Neural cell (in vitro differentiated cells): ENCODE data around the gene MED23. TPM values are rescaled to one million over a fixed set of nuclear protein-coding genes. Genes with fewer than 3 reads are reported as not detected.
"Not testable (repeated sequence)": the region's sequence is repeated elsewhere in the genome, so short reads cannot be mapped to it uniquely, and the experiment has no call there.

Source experiments
- H2AFZ ChIP-seq: fragments of 200-600, 300-800 bp; sonication (generic), shearing (Covaris generic); 2 replicates; pipeline ENCODE4 v1.6.0; 2014; ENCODE audit warnings: low read depth, mild to moderate bottlenecking, antibody characterized with exemption, low read length, moderate library complexity
- H3F3A ChIP-seq: fragments of 200-600 bp; shearing (Covaris generic); 2 replicates; pipeline ENCODE4 v1.6.1; 2016; ENCODE audit warnings: mild to moderate bottlenecking, moderate library complexity, mixed read lengths, antibody characterized with exemption, low read length; ENCODE audit not compliant: insufficient read depth, poor library complexity, severe bottlenecking
- H3K27ac ChIP-seq: fragments of 200-600, 300-800 bp; sonication (generic), shearing (Covaris generic); 2 replicates; pipeline ENCODE4 v1.5.1; 2014; ENCODE audit warnings: mild to moderate bottlenecking, low read length, moderate library complexity
- H3K27me3 ChIP-seq: fragments of 300-800, 200-600 bp; sonication (generic), shearing (Covaris generic); 2 replicates; pipeline ENCODE4 v1.6.0; 2014; ENCODE audit warnings: mild to moderate bottlenecking, low read depth, low read length, moderate library complexity; ENCODE audit not compliant: insufficient read depth
- H3K36me3 ChIP-seq: fragments of 300-800, 200-600 bp; sonication (generic), shearing (Covaris generic); 2 replicates; pipeline ENCODE4 v1.5.1; 2014; ENCODE audit warnings: mild to moderate bottlenecking, antibody characterized with exemption, low read length, moderate library complexity; ENCODE audit not compliant: insufficient read depth
- H3K4me2 ChIP-seq: fragments of 300-800, 200-600 bp; sonication (generic), shearing (Covaris generic); 2 replicates; pipeline ENCODE4 v1.6.0; 2014; ENCODE audit warnings: mild to moderate bottlenecking, low read length
- H3K4me3 ChIP-seq: fragments of 300-800, 200-600 bp; sonication (generic), shearing (Covaris generic); 2 replicates; pipeline ENCODE4 v1.5.1; 2014; ENCODE audit warnings: mild to moderate bottlenecking, low read length, moderate library complexity
- H3K79me2 ChIP-seq: fragments of 200-600 bp; shearing (Covaris generic); replicated peaks from 2 replicates; pipeline ENCODE4 v1.6.0; 2014; ENCODE audit warnings: mild to moderate bottlenecking, low read length, moderate library complexity; ENCODE audit not compliant: insufficient read depth
- H3K9ac ChIP-seq: fragments of 300-800, 200-600 bp; sonication (generic), shearing (Covaris generic); 2 replicates; pipeline ENCODE4 v1.6.1; 2016; ENCODE audit warnings: mild to moderate bottlenecking, low read length, mixed read lengths
- H3K9me2 ChIP-seq: fragments of 200-600 bp; shearing (Covaris generic); 2 replicates; pipeline ENCODE4 v1.6.1; 2016; ENCODE audit warnings: mild to moderate bottlenecking, low read length, mixed read lengths; ENCODE audit not compliant: insufficient read depth
- H3K9me3 ChIP-seq: fragments of 200-600, 300-800 bp; sonication (generic), shearing (Covaris generic); 2 replicates; pipeline ENCODE4 v1.6.1; 2016; ENCODE audit warnings: mild to moderate bottlenecking, mixed run types, low read length, moderate library complexity, mixed read lengths
- H4K20me1 ChIP-seq: fragments of 200-600 bp; shearing (Covaris generic); 2 replicates; pipeline ENCODE4 v1.6.1; 2016; ENCODE audit warnings: mild to moderate bottlenecking, mixed run types; ENCODE audit not compliant: insufficient read depth
- CTCF ChIP-seq: fragments of 450-650 bp; IDR thresholded peaks from 2 replicates; pipeline ENCODE4 v1.5.1; 2014; ENCODE audit warnings: antibody characterized with exemption, mild to moderate bottlenecking, moderate library complexity; ENCODE audit not compliant: poor library complexity, severe bottlenecking
- EP300 ChIP-seq: fragments of 450-650 bp; conservative IDR thresholded peaks from 2 replicates; pipeline ENCODE4 v1.6.1; 2014; ENCODE audit warnings: antibody characterized with exemption, mild to moderate bottlenecking, moderate library complexity; ENCODE audit not compliant: poor library complexity, severe bottlenecking
- EZH2 ChIP-seq: fragments of 200-600, 300-800 bp; shearing (Covaris generic), sonication (generic); IDR thresholded peaks from 2 replicates; pipeline ENCODE4 v1.6.1; 2014; ENCODE audit warnings: antibody characterized with exemption, low read length, borderline replicate concordance, mild to moderate bottlenecking; ENCODE audit not compliant: insufficient read depth, poor library complexity, severe bottlenecking
- MXI1 ChIP-seq: fragments of 450-650 bp; conservative IDR thresholded peaks from 2 replicates; pipeline ENCODE4 v1.6.1; 2014; ENCODE audit warnings: antibody characterized with exemption, mild to moderate bottlenecking; ENCODE audit not compliant: poor library complexity, severe bottlenecking
- POLR2AphosphoS5 ChIP-seq: IDR thresholded peaks from 2 replicates; pipeline ENCODE4 v1.6.1; 2012
- RAD21 ChIP-seq: fragments of 450-650 bp; conservative IDR thresholded peaks from 2 replicates; pipeline ENCODE4 v1.6.1; 2014; ENCODE audit warnings: antibody characterized with exemption, mild to moderate bottlenecking, moderate library complexity
- REST ChIP-seq: IDR thresholded peaks from 2 replicates; pipeline ENCODE4 v1.6.1; 2012; ENCODE audit warnings: borderline replicate concordance
- SMC3 ChIP-seq: fragments of 450-650 bp; conservative IDR thresholded peaks from 2 replicates; pipeline ENCODE4 v1.6.1; 2014; ENCODE audit warnings: antibody characterized with exemption, mild to moderate bottlenecking, moderate library complexity; ENCODE audit not compliant: poor library complexity
- TAF1 ChIP-seq: IDR thresholded peaks from 2 replicates; pipeline ENCODE4 v1.6.1; 2012; ENCODE audit warnings: low read depth
- polyA plus RNA-seq: library from polyadenylated mRNA; depleted of rRNA; stranded (reverse); fragments of >200 nt; gene quantifications from 2 replicates; pipeline ENCODE4 v1.2.3, GENCODE V29; 2014

The MED23 gene
- polyA plus RNA-seq, 1 donor from 2014 or later: 104 TPM

- no peak overlapping the region for H2AFZ ChIP-seq
- H3K27me3 ChIP-seq: no peaks in the 10 kb centered on the region
- no peak overlapping the region for H3K4me3 ChIP-seq
- no peaks in the 10 kb centered on the region for H3K9me2 ChIP-seq
- H3K27ac ChIP-seq: no peak overlapping the region
- no peaks in the 10 kb centered on the region for H3K79me2 ChIP-seq
- no peaks in the 10 kb centered on the region for H4K20me1 ChIP-seq
- H3K9ac ChIP-seq: no peak overlapping the region
- H3F3A ChIP-seq: no peaks in the 10 kb centered on the region
- no peaks in the 10 kb centered on the region for H3K9me3 ChIP-seq
- H3K36me3 ChIP-seq: no peaks in the 10 kb centered on the region
- H3K4me2 ChIP-seq: no peak overlapping the region
- no peak for TF ChIP-seq SMC3
- no peak for TF ChIP-seq EP300
- no peak for TF ChIP-seq CTCF
- no peak for TF ChIP-seq RAD21
- no peak for TF ChIP-seq TAF1
- TF ChIP-seq EZH2: no peak
- TF ChIP-seq POLR2AphosphoS5: no peak
- TF ChIP-seq MXI1: no peak
- no peak for TF ChIP-seq REST
Measured at GRCh38 chr6:131545317-131545716, 82.7 kb downstream of the MED23 start.

GRCh38 chr6:131538615-131539014 is 89.4 kb downstream of the MED23 start:
- not testable (repeated sequence) for H3K79me2 ChIP-seq, H3K27ac ChIP-seq, H3K4me3 ChIP-seq, H3F3A ChIP-seq, H3K4me2 ChIP-seq, H3K27me3 ChIP-seq, H4K20me1 ChIP-seq, H3K9ac ChIP-seq, H3K9me2 ChIP-seq, H3K9me3 ChIP-seq, H3K36me3 ChIP-seq, H2AFZ ChIP-seq

GRCh38 chr6:131532580-131533039 is 95.4 kb downstream of the MED23 start:
- no peaks in the 10 kb centered on the region for H3K9me2 ChIP-seq
- no peak overlapping the region for H2AFZ ChIP-seq
- H3F3A ChIP-seq: no peaks in the 10 kb centered on the region
- no peak overlapping the region for H3K27ac ChIP-seq
- no peaks in the 10 kb centered on the region for H3K36me3 ChIP-seq
- no peak for TF ChIP-seq REST
- TF ChIP-seq EP300: no peak
- TF ChIP-seq RAD21: no peak
- no peak for TF ChIP-seq MXI1
- no peak for TF ChIP-seq POLR2AphosphoS5
- TF ChIP-seq EZH2: no peak
- no peak for TF ChIP-seq TAF1
- no peak for TF ChIP-seq SMC3
- no peak for TF ChIP-seq CTCF
- H3K79me2 ChIP-seq: no peaks in the 10 kb centered on the region
- H3K4me2 ChIP-seq: no peak overlapping the region
- no peaks in the 10 kb centered on the region for H3K9me3 ChIP-seq
- no peak overlapping the region for H3K9ac ChIP-seq
- no peaks in the 10 kb centered on the region for H3K27me3 ChIP-seq
- no peak overlapping the region for H3K4me3 ChIP-seq
- H4K20me1 ChIP-seq: no peaks in the 10 kb centered on the region
